A673 (cell line): Measurements from ENCODE around the gene CTSC. TPM values are rescaled to one million over a fixed set of nuclear protein-coding genes. Genes with fewer than 3 reads are reported as not detected.

ENCODE experiments used
- BruUV-seq: library from RNA; stranded (reverse); fragments of 400-500 nt; replicated peaks from 2 replicates; lab custom pipeline; 2021; lab: Mats Ljungman, UMichigan
- CTCF ChIA-PET: fragments of 300-600 bp; sonication (Branson Sonifier 250); formaldehyde crosslinking; loops from one replicate; lab custom pipeline; 2022; ENCODE audit warnings: antibody characterized with exemption; lab: Charles Lee
- POLR2A ChIA-PET: fragments of 300-600 bp; sonication (Branson Sonifier 250); formaldehyde crosslinking; loops from one replicate; lab custom pipeline; 2022; ENCODE audit warnings: antibody characterized with exemption; ENCODE audit not compliant: low non-redundant PET; lab: Charles Lee
- DNase-seq: peaks from one replicate; pipeline ENCODE4 v3.0.0-alpha.2; 2015; ENCODE audit warnings: low spot score
- H3K27ac ChIP-seq: fragments of 200-600 bp; sonication (generic); 2 replicates; pipeline ENCODE4 v1.5.1; 2016; ENCODE audit warnings: mixed run types, low read depth, mild to moderate bottlenecking, mixed read lengths, antibody characterized with exemption, low read length; ENCODE audit not compliant: poor library complexity, severe bottlenecking
- H3K27me3 ChIP-seq: fragments of 200-600 bp; sonication (generic); replicated peaks from 2 replicates; pipeline ENCODE4 v1.6.1; 2017; ENCODE audit warnings: mixed run types, low read depth, mild to moderate bottlenecking, mixed read lengths, antibody characterized with exemption, low read length; ENCODE audit not compliant: insufficient read depth, poor library complexity
- H3K36me3 ChIP-seq: fragments of 200-600 bp; sonication (generic); 2 replicates; pipeline ENCODE4 v1.6.1; 2016; ENCODE audit warnings: mixed run types, mild to moderate bottlenecking, mixed read lengths, antibody characterized with exemption, low read length; ENCODE audit not compliant: insufficient read depth, poor library complexity, severe bottlenecking
- H3K4me1 ChIP-seq: fragments of 200-600 bp; sonication (generic); 2 replicates; pipeline ENCODE4 v1.6.1; 2017; ENCODE audit warnings: mixed run types, mild to moderate bottlenecking, mixed read lengths, antibody characterized with exemption, low read length; ENCODE audit not compliant: insufficient read depth, poor library complexity, severe bottlenecking
- H3K4me3 ChIP-seq: fragments of 200-600 bp; sonication (generic); 2 replicates; pipeline ENCODE4 v1.5.1; 2016; ENCODE audit warnings: low read depth, mixed run types, mild to moderate bottlenecking, mixed read lengths, low read length; ENCODE audit not compliant: poor library complexity, severe bottlenecking
- H3K9me3 ChIP-seq: fragments of 200-600 bp; sonication (generic); 2 replicates; pipeline ENCODE4 v1.6.1; 2016; ENCODE audit warnings: mixed run types, low read depth, mild to moderate bottlenecking, mixed read lengths, antibody characterized with exemption, low read length; ENCODE audit not compliant: poor library complexity, severe bottlenecking
- CTCF ChIP-seq: fragments of 300-800, 200-600 bp; sonication (generic); conservative IDR thresholded peaks from 2 replicates; pipeline ENCODE4 v1.5.1; 2017; ENCODE audit warnings: low read depth, mild to moderate bottlenecking, antibody characterized with exemption, low read length, moderate library complexity, mixed read lengths
- EZH2 ChIP-seq: fragments of 200-600 bp; sonication (generic); IDR thresholded peaks from 2 replicates; pipeline ENCODE4 v1.6.1; 2017; ENCODE audit warnings: borderline replicate concordance, low read depth, mild to moderate bottlenecking, mixed read lengths, antibody characterized with exemption, low read length; ENCODE audit not compliant: poor library complexity, severe bottlenecking
- intact Hi-C: fragments of 100-400 bp; cut with micrococcal nuclease; formaldehyde crosslinking; loops from one replicate; pipeline ENCODE4 v1.10.0; 2022; ENCODE audit not compliant: unreplicated experiment
- total RNA-seq: library from RNA; stranded (reverse); gene quantifications from 2 replicates; pipeline ENCODE4 v1.2.3, GENCODE V29; 2021

The CTSC gene
- total RNA-seq, 1 experiment from 2014 or later: 116 TPM

- Histone ChIP-seq H3K4me3 (no peak overlapping the region), H3K27ac (no peak overlapping the region), H3K4me1 (no peaks in the 10 kb centered on the region), H3K36me3 (no peaks in the 10 kb centered on the region), H3K9me3 (no peaks in the 10 kb centered on the region), H3K27me3 (no peaks in the 10 kb centered on the region)
- ChIA-PET POLR2A (no interaction called here), CTCF (no interaction called here)
- TF ChIP-seq EZH2: no peak
- TF ChIP-seq CTCF: no peak
- BruUV-seq: no TSS peak
- DNase-seq: no peak
- intact Hi-C loops: no loop called here
Measured at GRCh38 chr11:88370782-88371181, 33.2 kb upstream of the CTSC start.

- Histone ChIP-seq H3K36me3 (no peaks in the 10 kb centered on the region), H3K4me1 (no peaks in the 10 kb centered on the region), H3K27ac (no peak overlapping the region), H3K9me3 (no peaks in the 10 kb centered on the region), H3K27me3 (no peaks in the 10 kb centered on the region), H3K4me3 (no peak overlapping the region)
- DNase-seq: no peak
- POLR2A ChIA-PET: interaction anchor here (0.6 kb wide), 1 partner anchor 1619 kb away, joined by 6 read pairs; no protein-coding TSS in a partner anchor
- CTCF ChIA-PET: no interaction called here
- TF ChIP-seq CTCF: no peak
- no peak for TF ChIP-seq EZH2
- intact Hi-C loops: no loop called here
- BruUV-seq: no TSS peak
Measured at GRCh38 chr11:88367310-88367709, 29.8 kb upstream of the CTSC start.

GRCh38 chr11:88363648-88364065, 26.1 kb upstream of the CTSC start:
- no peaks in the 10 kb centered on the region for H3K9me3 ChIP-seq
- no peaks in the 10 kb centered on the region for H3K36me3 ChIP-seq
- POLR2A ChIA-PET: no interaction called here
- TF ChIP-seq EZH2 (no peak), CTCF (no peak)
- no peaks in the 10 kb centered on the region for H3K4me1 ChIP-seq
- intact Hi-C loops: no loop called here
- H3K4me3 ChIP-seq: no peak overlapping the region
- H3K27me3 ChIP-seq: no peaks in the 10 kb centered on the region
- peak; percentile 73 for DNase-seq
- no TSS peak for BruUV-seq
- CTCF ChIA-PET: no interaction called here
- no peak overlapping the region for H3K27ac ChIP-seq
